CD14-positive monocyte (primary cell): ENCODE data around the gene SGCD. TPM values are rescaled to one million over a fixed set of nuclear protein-coding genes. Genes with fewer than 3 reads are reported as not detected.

ENCODE experiments used
- DNase-seq, 3 donors: peaks; one replicate each; pipeline ENCODE4 v3.0.0-alpha.2; 2011 to 2022
- H2AFZ ChIP-seq: 2 replicates; pipeline ENCODE4 v1.6.0; 2012; ENCODE audit warnings: mild to moderate bottlenecking, low read depth, low read length, inconsistent platforms; ENCODE audit not compliant: insufficient read depth, poor library complexity, severe bottlenecking
- H3K27ac ChIP-seq, 2 donors: 1 replicate in 1 of 2; 2 replicates in 1 of 2; pipeline ENCODE4 v1.5.1; 2012 to 2013; ENCODE audit warnings: low read length in 2 of 2, control low read depth in 1 of 2, inconsistent platforms in 1 of 2, low read depth in 1 of 2, mild to moderate bottlenecking in 1 of 2
- H3K27me3 ChIP-seq, 2 donors: one replicate each; pipeline versions ENCODE4 v1.6.0 to v1.6.1; 2011 to 2013; ENCODE audit warnings: low read length in 2 of 2; ENCODE audit not compliant: control insufficient read depth in 2 of 2, insufficient read depth in 2 of 2
- H3K36me3 ChIP-seq, 2 donors: replicated peaks in 1 of 2; 1 replicate in 1 of 2; 2 replicates in 1 of 2; pipeline versions ENCODE4 v1.5.1 to v1.6.1; 2012 to 2013; ENCODE audit warnings: low read length in 2 of 2, control low read depth in 1 of 2, inconsistent platforms in 1 of 2, mild to moderate bottlenecking in 1 of 2; ENCODE audit not compliant: insufficient read depth in 2 of 2, control insufficient read depth in 1 of 2
- H3K4me1 ChIP-seq, 2 donors: 1 replicate in 1 of 2; 2 replicates in 1 of 2; pipeline versions ENCODE4 v1.5.1 to v1.6.1; 2012 to 2013; ENCODE audit warnings: low read length in 2 of 2, control low read depth in 1 of 2, inconsistent platforms in 1 of 2, mild to moderate bottlenecking in 1 of 2, moderate library complexity in 1 of 2; ENCODE audit not compliant: insufficient read depth in 2 of 2, control insufficient read depth in 1 of 2
- H3K4me2 ChIP-seq: replicated peaks from 2 replicates; pipeline ENCODE3; 2012; ENCODE audit warnings: low read length, moderate library complexity, mild to moderate bottlenecking; ENCODE audit not compliant: poor library complexity, severe bottlenecking; ENCODE audit errors: extremely low read depth
- H3K4me3 ChIP-seq, 3 experiments: fragments of 200-600 bp in 1 of 3; sonication (generic) in 1 of 3; replicated peaks in 1 of 3; 1 replicate in 2 of 3; 2 replicates in 1 of 3; pipeline ENCODE4 v1.5.1; 2011 to 2013; ENCODE audit warnings: low read length in 3 of 3, mild to moderate bottlenecking in 3 of 3, control low read depth in 2 of 3, low read depth in 2 of 3, inconsistent platforms in 1 of 3, moderate library complexity in 1 of 3
- H3K79me2 ChIP-seq: 2 replicates; pipeline ENCODE4 v1.6.0; 2012; ENCODE audit warnings: mild to moderate bottlenecking, control low read depth, inconsistent platforms, low read length, moderate library complexity; ENCODE audit not compliant: insufficient read depth
- H3K9ac ChIP-seq: 2 replicates; pipeline ENCODE4 v1.6.0; 2017; ENCODE audit warnings: low read length, mild to moderate bottlenecking; ENCODE audit not compliant: insufficient read depth, poor library complexity, severe bottlenecking
- H3K9me3 ChIP-seq, 2 donors: replicated peaks in 1 of 2; 1 replicate in 1 of 2; 2 replicates in 1 of 2; pipeline versions ENCODE4 v1.5.1 to v1.6.1; 2012 to 2013; ENCODE audit warnings: low read length in 2 of 2, control low read depth in 1 of 2; ENCODE audit not compliant: control insufficient read depth in 1 of 2, insufficient read depth in 1 of 2
- H4K20me1 ChIP-seq: 2 replicates; pipeline ENCODE4 v1.6.0; 2012; ENCODE audit warnings: mild to moderate bottlenecking, low read length, control low read depth, moderate library complexity; ENCODE audit not compliant: insufficient read depth
- H3K27ac Mint-ChIP-seq, 7 donors: one replicate each; pipeline ENCODE4 v1.8.0; 2020; ENCODE audit warnings: mild to moderate bottlenecking in 7 of 7, mixed read lengths in 7 of 7, moderate library complexity in 6 of 7, inconsistent platforms in 2 of 7
- H3K27me3 Mint-ChIP-seq, 3 donors: one replicate each; pipeline ENCODE4 v1.8.0; 2021 to 2022; ENCODE audit warnings: low read depth in 3 of 3, mild to moderate bottlenecking in 3 of 3, mixed read lengths in 3 of 3, moderate library complexity in 3 of 3, inconsistent platforms in 1 of 3
- H3K36me3 Mint-ChIP-seq, 2 donors: one replicate each; pipeline ENCODE4 v1.8.0; 2020; ENCODE audit warnings: mixed read lengths in 2 of 2, inconsistent platforms in 1 of 2, mild to moderate bottlenecking in 1 of 2
- H3K4me1 Mint-ChIP-seq: one replicate; pipeline ENCODE4 v1.8.0; 2020; ENCODE audit warnings: mild to moderate bottlenecking, mixed read lengths
- H3K4me3 Mint-ChIP-seq, 2 donors: one replicate each; pipeline ENCODE4 v1.8.0; 2020; ENCODE audit warnings: mild to moderate bottlenecking in 2 of 2, mixed read lengths in 2 of 2, moderate library complexity in 1 of 2
- H3K9me3 Mint-ChIP-seq, 7 donors: one replicate each; pipeline ENCODE4 v1.8.0; 2020 to 2022; ENCODE audit warnings: mixed read lengths in 7 of 7, mild to moderate bottlenecking in 6 of 7, moderate library complexity in 6 of 7, inconsistent platforms in 2 of 7
- WGBS: methylation state at CpG from one replicate; pipeline ENCODE4 v1.1.5; 2013; ENCODE audit warnings: missing lambda C conversion rate; ENCODE audit not compliant: insufficient coverage; 5-methylcytosine and 5-hydroxymethylcytosine counted together
- intact Hi-C, 2 donors: fragments of 100-400 bp; cut with micrococcal nuclease; formaldehyde crosslinking; loops; one replicate each; pipeline versions ENCODE4 v1.15.0 to v1.15.1; 2023
- polyA plus RNA-seq, 3 donors: library from polyadenylated mRNA; depleted of rRNA in 1 of 3; unstranded in 2 of 3; stranded (reverse) in 1 of 3; fragments of 300-500 nt in 2 of 3; fragments of >200 nt in 1 of 3; fragmentation: Illumina TruSeq in 2 of 3; gene quantifications; 1 replicate in 2 of 3; 2 replicates in 1 of 3; pipeline ENCODE4 v1.2.3, GENCODE V29; 2012 to 2021
- TF ChIP-seq, protein P1 (sequence below): fragments of 200-600 bp; IDR thresholded peaks from one replicate; pipeline ENCODE4 v1.8.0; 2022; ENCODE audit warnings: antibody characterized with exemption, mild to moderate bottlenecking

Gene SGCD
- polyA plus RNA-seq, 3 donors: not detected

DNA sequence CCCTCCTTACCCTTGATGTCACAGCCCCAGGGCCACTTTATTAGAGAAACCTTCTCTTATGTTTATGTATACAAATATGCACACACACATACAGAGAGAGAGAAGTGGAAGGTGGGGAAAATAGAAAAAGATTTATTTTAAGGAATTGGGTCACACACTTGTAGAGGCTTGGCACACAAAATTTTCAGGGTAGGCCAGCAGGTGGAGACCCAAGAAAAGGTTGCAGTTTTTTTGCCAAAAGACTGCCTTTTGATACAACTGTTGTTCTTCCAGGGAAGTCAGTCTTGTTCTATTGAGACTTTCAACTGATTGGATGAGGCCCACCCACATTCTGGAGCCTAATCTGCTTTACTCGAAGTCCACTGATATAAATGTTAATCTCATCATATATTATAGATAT lies 392.0 kb downstream of the SGCD start:
- no peak overlapping the region for H3K4me2 ChIP-seq
- H4K20me1 ChIP-seq: no peaks in the 10 kb centered on the region
- H3K79me2 ChIP-seq: no peaks in the 10 kb centered on the region
- intact Hi-C loops: no loop called here
- no peak overlapping the region for H3K4me3 Mint-ChIP-seq
- no peaks in the 10 kb centered on the region for H3K9me3 ChIP-seq
- H3K36me3 Mint-ChIP-seq: no peaks in the 10 kb centered on the region
- no peak overlapping the region for H3K4me3 ChIP-seq
- H3K27me3 ChIP-seq: no peaks in the 10 kb centered on the region
- no CpG with 5 or more reads among the region's 1 CpG for WGBS
- H3K4me1 Mint-ChIP-seq: no peaks in the 10 kb centered on the region
- no peak overlapping the region for H2AFZ ChIP-seq
- H3K27ac ChIP-seq: no peak overlapping the region
- peaks cover 0 to 3% (median 0%) of the 10 kb centered on the region in 7 donors for H3K9me3 Mint-ChIP-seq
- no peak for DNase-seq
- H3K27me3 Mint-ChIP-seq: no peaks in the 10 kb centered on the region
- H3K4me1 ChIP-seq: no peaks in the 10 kb centered on the region
- no peak overlapping the region for H3K9ac ChIP-seq
- TF ChIP-seq, protein P1, sequence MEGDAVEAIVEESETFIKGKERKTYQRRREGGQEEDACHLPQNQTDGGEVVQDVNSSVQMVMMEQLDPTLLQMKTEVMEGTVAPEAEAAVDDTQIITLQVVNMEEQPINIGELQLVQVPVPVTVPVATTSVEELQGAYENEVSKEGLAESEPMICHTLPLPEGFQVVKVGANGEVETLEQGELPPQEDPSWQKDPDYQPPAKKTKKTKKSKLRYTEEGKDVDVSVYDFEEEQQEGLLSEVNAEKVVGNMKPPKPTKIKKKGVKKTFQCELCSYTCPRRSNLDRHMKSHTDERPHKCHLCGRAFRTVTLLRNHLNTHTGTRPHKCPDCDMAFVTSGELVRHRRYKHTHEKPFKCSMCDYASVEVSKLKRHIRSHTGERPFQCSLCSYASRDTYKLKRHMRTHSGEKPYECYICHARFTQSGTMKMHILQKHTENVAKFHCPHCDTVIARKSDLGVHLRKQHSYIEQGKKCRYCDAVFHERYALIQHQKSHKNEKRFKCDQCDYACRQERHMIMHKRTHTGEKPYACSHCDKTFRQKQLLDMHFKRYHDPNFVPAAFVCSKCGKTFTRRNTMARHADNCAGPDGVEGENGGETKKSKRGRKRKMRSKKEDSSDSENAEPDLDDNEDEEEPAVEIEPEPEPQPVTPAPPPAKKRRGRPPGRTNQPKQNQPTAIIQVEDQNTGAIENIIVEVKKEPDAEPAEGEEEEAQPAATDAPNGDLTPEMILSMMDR: no peak
- no peaks in the 10 kb centered on the region for H3K36me3 ChIP-seq
- no peak overlapping the region for H3K27ac Mint-ChIP-seq

DNA sequence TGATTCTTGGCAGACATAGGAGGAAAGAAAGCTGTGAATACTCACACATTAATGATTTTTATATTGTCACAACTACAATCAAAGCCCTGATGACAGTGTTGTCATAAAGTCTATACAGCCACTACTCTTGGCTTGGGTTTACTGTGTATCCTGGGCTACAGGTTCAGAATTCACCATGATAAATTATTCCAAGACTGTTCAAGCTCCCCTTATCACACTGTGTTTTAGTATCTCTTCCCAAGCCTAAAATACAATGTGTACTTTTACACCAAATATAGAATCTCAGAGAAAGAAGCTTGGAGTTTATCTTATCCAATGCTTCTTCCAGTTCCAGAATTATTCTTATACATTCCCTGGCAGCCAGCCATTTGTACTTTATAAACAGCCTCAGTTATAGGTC lies 395.4 kb downstream of the SGCD start:
- H3K9me3 Mint-ChIP-seq: peaks cover 0 to 3% (median 0%) of the 10 kb centered on the region in 7 donors
- no peak overlapping the region for H3K4me2 ChIP-seq
- no peak overlapping the region for H3K27ac Mint-ChIP-seq
- H3K4me3 Mint-ChIP-seq: no peak overlapping the region
- no peaks in the 10 kb centered on the region for H3K36me3 Mint-ChIP-seq
- no peaks in the 10 kb centered on the region for H3K9me3 ChIP-seq
- DNase-seq: no peak
- no peaks in the 10 kb centered on the region for H3K4me1 Mint-ChIP-seq
- H2AFZ ChIP-seq: no peak overlapping the region
- no peak overlapping the region for H3K4me3 ChIP-seq
- H3K79me2 ChIP-seq: no peaks in the 10 kb centered on the region
- intact Hi-C loops: no loop called here
- H3K36me3 ChIP-seq: no peaks in the 10 kb centered on the region
- peaks cover 0 to 1% (median 0%) of the 10 kb centered on the region in 3 donors for H3K27me3 Mint-ChIP-seq
- no peaks in the 10 kb centered on the region for H3K4me1 ChIP-seq
- H4K20me1 ChIP-seq: no peaks in the 10 kb centered on the region
- no peak overlapping the region for H3K27ac ChIP-seq
- TF ChIP-seq, protein P1: no peak
- H3K27me3 ChIP-seq: no peaks in the 10 kb centered on the region
- no peak overlapping the region for H3K9ac ChIP-seq
